GM23338 (cell line): ENCODE measurements around the gene SYNPO2.
"Not testable (repeated sequence)": the region's sequence is repeated elsewhere in the genome, so short reads cannot be mapped to it uniquely, and the experiment has no call there.

Source experiments
- CREB1 ChIP-seq: fragments of 250-450 bp; sonication (Bioruptor Pico); IDR thresholded peaks from 2 replicates; pipeline ENCODE4 v1.5.0; 2020; ENCODE audit warnings: low read depth, mild to moderate bottlenecking, moderate library complexity
- CTCF ChIP-seq, 2 experiments: fragments of 200-600 bp in 1 of 2; sonication (generic) in 1 of 2; conservative IDR thresholded peaks; 2 replicates each; pipeline versions ENCODE4 v1.5.1 to v1.6.1; 2016 to 2017; ENCODE audit warnings: antibody characterized with exemption in 2 of 2, low read depth in 2 of 2, mild to moderate bottlenecking in 2 of 2, moderate library complexity in 1 of 2
- EZH2 ChIP-seq: fragments of 200-600 bp; sonication (generic); IDR thresholded peaks from one replicate; pipeline ENCODE4 v1.8.0; 2017; ENCODE audit warnings: antibody characterized with exemption, mild to moderate bottlenecking, low read depth; ENCODE audit not compliant: unreplicated experiment
- JUNB ChIP-seq: IDR thresholded peaks from one replicate; pipeline ENCODE4 v1.6.1; 2016; ENCODE audit warnings: antibody characterized with exemption; ENCODE audit not compliant: unreplicated experiment
- NANOG ChIP-seq: IDR thresholded peaks from 2 replicates; pipeline ENCODE4 v1.6.1; 2016; ENCODE audit warnings: antibody characterized with exemption, borderline replicate concordance
- POLR2AphosphoS5 ChIP-seq: IDR thresholded peaks from 2 replicates; pipeline ENCODE4 v1.6.1; 2016; ENCODE audit warnings: antibody characterized with exemption, low read depth
- STAT1 ChIP-seq: IDR thresholded peaks from one replicate; pipeline ENCODE4 v1.6.1; 2016; ENCODE audit warnings: antibody characterized with exemption; ENCODE audit not compliant: unreplicated experiment

- TF ChIP-seq POLR2AphosphoS5; CTCF (conservative IDR thresholded peaks at IDR 0.05; ENCODE audit: low read depth in 2 of 2); EZH2; NANOG; CREB1 (CRISPR knock-in tag); JUNB; STAT1: not testable (repeated sequence)
These were observed 121.6 kb downstream of the SYNPO2 start for GRCh38 chr4:119010221-119010620.
